Gastrocnemius medialis (tissue), 4 donors: Measurements from ENCODE around the gene NTM. TPM values are rescaled to one million over a fixed set of nuclear protein-coding genes. Genes with fewer than 3 reads are reported as not detected.

ENCODE experiments used
- ATAC-seq, 2 donors: fragments of 150-250 bp; one replicate each; pipeline ENCODE4 v1.9.1; 2016
- DNase-seq, 2 donors: peaks; one replicate each; pipeline ENCODE4 v3.0.0-alpha.2; 2019
- H3K27ac ChIP-seq, 4 donors: fragments of 200-600 bp; sonication (generic); 1 replicate in 1 of 4; 2 replicates in 3 of 4; pipeline ENCODE4 v1.5.1; 2016 to 2018; ENCODE audit warnings: mild to moderate bottlenecking in 2 of 4, moderate library complexity in 1 of 4
- H3K27me3 ChIP-seq, 3 donors: fragments of 200-600 bp; sonication (generic) in 2 of 3; 1 replicate in 1 of 3; 2 replicates in 2 of 3; pipeline versions ENCODE4 v1.5.1 to v1.6.0; 2016 to 2019; ENCODE audit warnings: mild to moderate bottlenecking in 1 of 3, moderate library complexity in 1 of 3
- H3K36me3 ChIP-seq, 2 donors: fragments of 200-600 bp; sonication (generic) in 1 of 2; one replicate each; pipeline ENCODE4 v1.5.1; 2017 to 2018
- H3K4me1 ChIP-seq, 2 donors: fragments of 200-600 bp; sonication (generic) in 1 of 2; one replicate each; pipeline ENCODE4 v1.5.1; 2016 to 2017; ENCODE audit warnings: mild to moderate bottlenecking in 2 of 2
- H3K4me3 ChIP-seq, 4 donors: fragments of 200-600 bp; sonication (generic) in 3 of 4; 1 replicate in 1 of 4; 2 replicates in 3 of 4; pipeline ENCODE4 v1.5.1; 2016 to 2019; ENCODE audit warnings: mild to moderate bottlenecking in 2 of 4
- H3K9me3 ChIP-seq, 3 donors: fragments of 200-600 bp; sonication (generic) in 2 of 3; 1 replicate in 1 of 3; 2 replicates in 2 of 3; pipeline ENCODE4 v1.5.1; 2016 to 2019
- CTCF ChIP-seq, 5 experiments: fragments of 450-650 bp in 3 of 5; fragments of 200-600 bp in 2 of 5; sonication (generic) in 2 of 5; IDR thresholded peaks in 4 of 5; conservative IDR thresholded peaks in 1 of 5; 1 replicate in 4 of 5; 2 replicates in 1 of 5; pipeline ENCODE4 v1.5.1; 2016 to 2019; ENCODE audit warnings: antibody characterized with exemption in 5 of 5, mild to moderate bottlenecking in 3 of 5, moderate library complexity in 3 of 5
- POLR2A ChIP-seq, 2 donors: fragments of 450-650 bp; IDR thresholded peaks; one replicate each; pipeline ENCODE4 v1.6.1; 2017; ENCODE audit warnings: antibody characterized with exemption in 2 of 2, mild to moderate bottlenecking in 2 of 2, moderate library complexity in 2 of 2
- in situ Hi-C, 4 donors: fragments of 200-750 bp; cut with MboI; loops; one replicate each; pipeline versions ENCODE4 v1.15.0 to v1.8.0; 2017; ENCODE audit warnings: low sequenced_read_pairs in 4 of 4
- intact Hi-C: fragments of 100-400 bp; cut with DNase I; formaldehyde crosslinking; loops from one replicate; pipeline ENCODE4 v1.15.1; 2023; ENCODE audit warnings: low total_unique reads
- total RNA-seq, 4 donors: library from RNA; depleted of rRNA; stranded (reverse); fragments of >200 nt; gene quantifications; one replicate each; pipeline versions ENCODE4 v1.1.0 to v1.2.3, GENCODE V29; 2016

The NTM gene
- total RNA-seq, 4 donors from 2014 or later: 0.69 TPM; not detected in 3

DNA sequence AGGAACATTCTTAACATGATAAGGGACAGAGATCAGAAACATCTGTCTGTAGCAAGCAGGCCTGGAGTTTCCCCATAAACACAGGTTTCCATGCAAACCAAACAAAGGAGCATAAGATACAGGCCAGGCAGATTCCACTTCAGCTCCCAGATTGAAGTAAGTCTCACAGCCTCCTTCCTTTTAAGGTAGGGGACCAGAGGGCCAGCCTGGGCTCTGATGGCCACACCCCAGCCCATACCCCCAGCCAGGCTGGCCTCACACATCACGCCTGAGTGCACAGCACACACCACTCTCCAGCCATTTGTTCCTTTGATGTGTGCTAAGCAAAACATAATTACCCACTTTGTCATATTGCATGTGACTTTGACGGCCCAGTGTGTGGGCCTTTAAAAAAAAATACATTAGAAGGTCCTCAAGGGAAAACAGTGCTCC is 518.7 kb downstream of the NTM start:
- no peaks in the 10 kb centered on the region for H3K36me3 ChIP-seq
- H3K4me1 ChIP-seq: no peaks in the 10 kb centered on the region
- H3K9me3 ChIP-seq: no peaks in the 10 kb centered on the region
- no peak overlapping the region for H3K4me3 ChIP-seq
- H3K27me3 ChIP-seq: no peaks in the 10 kb centered on the region
- no peak for TF ChIP-seq POLR2A (IDR thresholded peaks at IDR 0.05)
- no peak for TF ChIP-seq CTCF (IDR thresholded peaks at IDR 0.05 in 4 of 5, conservative IDR thresholded peaks at IDR 0.05 in 1 of 5)
- H3K27ac ChIP-seq: no peak overlapping the region
- DNase-seq (no peak), ATAC-seq (no peak)
- intact Hi-C loops: no loop called here
- in situ Hi-C loops: no loop called here

- no peaks in the 10 kb centered on the region for H3K4me1 ChIP-seq
- no peak for TF ChIP-seq CTCF (IDR thresholded peaks at IDR 0.05 in 4 of 5, conservative IDR thresholded peaks at IDR 0.05 in 1 of 5)
- TF ChIP-seq POLR2A (IDR thresholded peaks at IDR 0.05): no peak
- DNase-seq (no peak), ATAC-seq (no peak)
- in situ Hi-C loops (no loop called here), intact Hi-C loops (no loop called here)
- no peaks in the 10 kb centered on the region for H3K36me3 ChIP-seq
- no peaks in the 10 kb centered on the region for H3K27me3 ChIP-seq
- H3K9me3 ChIP-seq: no peaks in the 10 kb centered on the region
- no peak overlapping the region for H3K27ac ChIP-seq
- H3K4me3 ChIP-seq: no peak overlapping the region
Observed at GRCh38 chr11:131889760-131890581, 519.6 kb downstream of the NTM start.

DNA sequence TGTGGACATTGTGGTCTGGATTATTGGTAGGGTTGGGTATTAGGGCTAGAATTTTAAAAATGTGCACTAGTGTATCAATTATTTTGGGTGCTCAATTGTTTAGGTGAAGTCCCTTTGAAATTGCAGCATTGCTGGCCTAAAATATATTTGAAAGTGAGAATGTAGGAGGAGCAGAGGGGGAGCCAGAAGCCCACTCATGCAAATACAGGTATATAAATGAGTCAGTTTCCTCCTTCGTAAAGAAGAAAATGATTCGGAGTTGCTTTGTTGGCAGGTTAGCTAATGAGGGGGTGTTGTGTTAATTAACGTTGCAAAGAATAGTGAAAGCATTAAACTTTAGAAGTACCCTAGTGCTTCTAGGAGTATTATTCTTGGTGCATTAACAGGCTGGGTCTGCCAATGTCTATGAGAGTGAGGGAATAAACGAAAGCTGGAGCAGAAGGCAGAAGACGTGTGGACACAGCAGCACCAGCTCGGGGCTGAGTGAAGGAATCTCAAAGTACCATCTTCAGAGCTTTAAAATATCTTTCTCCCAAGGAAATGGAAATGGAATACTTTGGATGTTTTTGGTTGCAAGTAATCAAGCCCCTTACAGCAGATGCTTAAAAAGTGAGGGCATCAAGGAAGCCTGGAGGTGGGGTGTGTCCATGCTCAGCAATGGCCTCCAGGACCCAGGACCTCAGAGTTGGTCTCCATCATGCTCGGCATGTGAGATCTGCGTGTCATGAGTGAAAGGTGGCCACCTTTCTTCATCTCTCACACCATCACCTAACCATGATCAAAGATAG is 522.9 kb downstream of the NTM start:
- H3K4me3 ChIP-seq: no peak overlapping the region
- ATAC-seq: no peak
- H3K9me3 ChIP-seq: no peaks in the 10 kb centered on the region
- TF ChIP-seq POLR2A (IDR thresholded peaks at IDR 0.05) (no peak), CTCF (IDR thresholded peaks at IDR 0.05 in 4 of 5, conservative IDR thresholded peaks at IDR 0.05 in 1 of 5) (no peak)
- intact Hi-C loops (no loop called here), in situ Hi-C loops (no loop called here)
- H3K27ac ChIP-seq: no peak overlapping the region
- no peak for DNase-seq
- no peaks in the 10 kb centered on the region for H3K36me3 ChIP-seq
- no peaks in the 10 kb centered on the region for H3K4me1 ChIP-seq
- no peaks in the 10 kb centered on the region for H3K27me3 ChIP-seq

- intact Hi-C loops: no loop called here
- in situ Hi-C loops: no loop called here
Observed at GRCh38 chr11:131893988-131894387, 523.6 kb downstream of the NTM start.

More at GRCh38 chr11:131893988-131894387, 523.6 kb downstream of the NTM start:
- TF ChIP-seq POLR2A (IDR thresholded peaks at IDR 0.05) (no peak), CTCF (IDR thresholded peaks at IDR 0.05 in 4 of 5, conservative IDR thresholded peaks at IDR 0.05 in 1 of 5) (no peak)
- no peaks in the 10 kb centered on the region for H3K27me3 ChIP-seq
- DNase-seq (no peak), ATAC-seq (no peak)
- no peaks in the 10 kb centered on the region for H3K9me3 ChIP-seq
- no peaks in the 10 kb centered on the region for H3K4me1 ChIP-seq
- no peak overlapping the region for H3K27ac ChIP-seq
- no peak overlapping the region for H3K4me3 ChIP-seq
- no peaks in the 10 kb centered on the region for H3K36me3 ChIP-seq
